ENCODE data around the gene CDR2L.
A peak's percentile ranks its signal among the peaks of the same experiment; 100 is the strongest.

Gene CDR2L

GRCh38 chr17:74953134-74953687, 34.2 kb upstream of the CDR2L start:
- H3K27ac ChIP-seq: no peak overlapping the region
- no peak for TF ChIP-seq CTCF (conservative IDR thresholded peaks at IDR 0.05)

- H3K27ac ChIP-seq: no peak overlapping the region
- TF ChIP-seq CTCF (conservative IDR thresholded peaks at IDR 0.05): no peak
Observed at GRCh38 chr17:74954115-74954514, 33.3 kb upstream of the CDR2L start.

- TF ChIP-seq CTCF (conservative IDR thresholded peaks at IDR 0.05): no peak
Observed at GRCh38 chr17:74954665-74955421, 32.6 kb upstream of the CDR2L start.

GRCh38 chr17:74956093-74956492, 31.3 kb upstream of the CDR2L start:
- no peak overlapping the region for H3K27ac ChIP-seq
- no peak for TF ChIP-seq CTCF (conservative IDR thresholded peaks at IDR 0.05)

More at GRCh38 chr17:74954665-74955421, 32.6 kb upstream of the CDR2L start:
- no peak overlapping the region for H3K27ac ChIP-seq

- TF ChIP-seq CTCF (conservative IDR thresholded peaks at IDR 0.05): peak; percentile 95
- no peak overlapping the region for H3K27ac ChIP-seq
Observed at GRCh38 chr17:74957935-74958740, 29.3 kb upstream of the CDR2L start.

- no peak for TF ChIP-seq CTCF (conservative IDR thresholded peaks at IDR 0.05)
- H3K27ac ChIP-seq: no peak overlapping the region
Observed at GRCh38 chr17:74959826-74960515, 27.5 kb upstream of the CDR2L start.
